NK-92 (cell line): ENCODE data around the gene AGBL4.
"Not testable (repeated sequence)": the region's sequence is repeated elsewhere in the genome, so short reads cannot be mapped to it uniquely, and the experiment has no call there.

Experiments
- DNase-seq: peaks from one replicate; lab custom pipeline; 2025; ENCODE audit not compliant: unreplicated experiment; lab: John Stamatoyannopoulos, UW

Gene AGBL4

GRCh38 chr1:49448200-49448599 is 575.6 kb downstream of the AGBL4 start:
- no peak for DNase-seq

GRCh38 chr1:49436865-49437264 is 586.9 kb downstream of the AGBL4 start:
- no peak for DNase-seq

DNA sequence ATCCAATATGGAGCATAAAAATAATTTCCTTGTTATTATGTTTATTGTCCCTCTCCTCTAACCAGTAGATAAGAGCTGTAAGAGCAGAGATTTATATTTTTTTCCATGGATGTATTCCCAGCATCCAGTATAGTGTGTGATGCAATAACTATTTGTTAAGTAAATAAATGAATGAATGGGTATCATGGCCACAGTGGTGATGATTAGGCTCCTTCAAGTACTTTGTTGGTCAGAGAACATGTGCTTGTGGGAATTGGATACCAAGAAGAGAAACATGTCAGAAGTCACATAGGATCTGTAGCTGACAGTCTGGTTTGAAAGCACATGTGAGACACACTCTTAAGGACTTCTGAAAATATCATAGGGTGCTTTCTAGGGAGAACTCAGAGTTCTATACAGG is 588.5 kb downstream of the AGBL4 start:
- no peak for DNase-seq

DNA sequence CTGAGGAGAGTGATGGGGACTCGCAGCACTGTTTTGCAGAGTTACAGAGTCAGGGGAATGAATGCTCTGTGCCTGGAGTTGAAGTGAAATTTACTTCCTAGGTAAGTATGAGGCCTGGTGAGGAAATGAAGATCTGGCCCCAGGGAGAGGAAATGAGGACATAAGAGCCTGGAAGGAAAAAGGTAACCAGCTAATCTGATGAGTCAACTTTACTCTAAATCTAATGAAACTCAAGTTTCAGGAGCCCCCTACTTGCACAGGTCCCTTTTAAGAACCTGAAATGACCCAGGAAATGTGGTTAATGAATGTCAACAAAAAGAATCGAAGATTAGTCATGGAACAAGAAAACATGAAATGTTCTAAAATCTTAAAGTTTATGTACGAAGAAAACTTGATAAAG is 599.0 kb downstream of the AGBL4 start:
- no peak for DNase-seq

DNA sequence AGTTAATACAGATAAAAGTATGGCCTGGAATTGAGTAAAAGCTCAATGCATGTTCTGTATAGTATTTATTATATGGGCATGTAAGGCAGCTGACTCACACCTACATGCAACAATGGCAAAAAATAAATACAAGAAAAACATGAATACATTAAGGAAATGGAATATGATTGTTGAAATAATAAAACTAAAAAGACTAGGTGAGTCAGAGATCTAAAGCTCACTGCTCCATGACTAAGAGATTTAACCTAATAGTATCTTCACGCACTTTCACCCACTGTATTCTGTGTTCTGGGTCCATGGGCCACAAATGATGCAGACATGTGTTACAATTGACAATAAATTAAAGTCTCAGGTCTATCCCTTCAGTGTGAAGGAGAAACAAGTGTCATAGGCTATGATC is 607.0 kb downstream of the AGBL4 start:
- no peak for DNase-seq

DNA sequence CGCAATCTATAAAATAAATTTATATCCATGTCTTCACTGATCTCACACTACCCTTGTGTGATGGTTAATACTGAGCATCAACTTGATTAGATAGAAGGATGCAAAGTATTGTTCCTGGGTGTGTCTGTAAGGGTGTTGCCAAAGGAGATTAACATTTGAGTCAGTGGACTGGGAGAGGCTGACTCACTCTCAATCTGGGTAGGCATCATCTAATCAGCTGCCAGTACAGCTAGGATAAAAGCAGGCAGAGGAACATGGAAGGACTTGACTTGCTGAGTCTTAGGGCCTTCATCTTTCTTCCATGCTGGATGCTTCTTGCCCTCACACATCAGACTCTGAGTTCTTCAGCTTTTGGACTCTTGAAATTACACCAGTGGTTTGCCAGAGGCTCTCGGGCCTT is 615.4 kb downstream of the AGBL4 start:
- no peak for DNase-seq

GRCh38 chr1:49397086-49397485 is 626.7 kb downstream of the AGBL4 start:
- DNase-seq: no peak

- DNase-seq: no peak
Observed at GRCh38 chr1:49394200-49394599, 629.6 kb downstream of the AGBL4 start.

GRCh38 chr1:49389699-49390098 is 634.1 kb downstream of the AGBL4 start:
- DNase-seq: no peak

- no peak for DNase-seq
Observed at GRCh38 chr1:49364676-49365075, 659.1 kb downstream of the AGBL4 start.

DNA sequence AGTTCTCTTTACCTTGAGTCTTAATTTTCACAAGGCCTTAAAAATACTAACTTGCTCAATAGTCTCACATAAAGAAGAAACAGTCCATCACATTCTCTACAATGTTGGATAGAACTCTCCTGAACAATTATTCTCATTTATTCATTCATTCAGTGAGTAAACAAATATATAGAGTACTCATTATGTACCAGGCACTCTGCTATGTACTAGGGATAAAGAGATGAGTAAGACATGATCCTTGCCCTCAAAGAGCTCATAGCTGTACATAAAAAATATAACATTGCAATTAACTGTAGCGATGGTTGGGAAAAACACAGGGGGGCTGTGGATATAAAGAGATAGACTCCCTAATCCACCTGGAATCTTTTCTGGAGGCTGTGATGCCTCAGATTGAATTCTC is 660.1 kb downstream of the AGBL4 start:
- DNase-seq: no peak

- no peak for DNase-seq
Observed at GRCh38 chr1:49358036-49358435, 665.7 kb downstream of the AGBL4 start.

DNA sequence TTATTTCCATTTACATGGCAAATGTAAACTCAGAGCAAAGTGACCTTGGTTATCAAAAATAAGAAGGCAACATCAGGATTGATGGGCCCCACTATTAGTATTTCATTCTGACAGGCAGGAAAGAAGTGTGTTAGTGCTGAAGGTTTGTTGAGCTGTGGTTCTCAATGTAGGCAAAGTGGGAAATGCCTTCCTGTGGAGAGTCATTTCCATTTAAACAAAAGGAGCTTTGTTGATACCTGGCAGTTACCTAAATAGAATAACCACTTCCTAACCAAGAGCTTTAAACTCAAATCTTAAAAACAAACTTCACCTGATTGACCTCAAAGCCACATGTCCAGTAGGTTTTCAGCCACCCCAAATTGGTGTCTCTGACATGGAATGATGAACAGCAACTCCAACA is 667.2 kb downstream of the AGBL4 start:
- no peak for DNase-seq

GRCh38 chr1:49351768-49352167 is 672.0 kb downstream of the AGBL4 start:
- no peak for DNase-seq

- no peak for DNase-seq
Observed at GRCh38 chr1:49346767-49347349, 676.9 kb downstream of the AGBL4 start.

DNA sequence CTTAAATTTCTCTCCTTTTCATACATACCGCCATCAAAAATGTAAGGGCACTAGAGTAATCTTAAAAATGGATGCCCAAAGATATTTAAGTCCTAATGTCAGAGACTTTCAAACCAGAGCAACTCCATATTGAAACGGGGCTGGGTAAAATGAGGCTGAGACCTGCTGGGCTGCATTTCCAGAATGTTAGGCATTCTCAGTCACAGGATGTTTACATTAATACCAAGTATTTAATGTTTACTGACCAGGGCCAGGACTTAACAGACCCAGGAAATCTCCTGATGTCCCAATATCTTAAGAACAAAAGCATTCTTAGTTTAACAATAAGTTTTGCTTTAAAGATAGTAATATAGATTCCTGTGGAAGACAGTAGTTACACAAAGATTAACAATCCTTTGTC is 683.2 kb downstream of the AGBL4 start:
- DNase-seq: no peak

- DNase-seq: no peak
Observed at GRCh38 chr1:49339043-49339442, 684.7 kb downstream of the AGBL4 start.

DNA sequence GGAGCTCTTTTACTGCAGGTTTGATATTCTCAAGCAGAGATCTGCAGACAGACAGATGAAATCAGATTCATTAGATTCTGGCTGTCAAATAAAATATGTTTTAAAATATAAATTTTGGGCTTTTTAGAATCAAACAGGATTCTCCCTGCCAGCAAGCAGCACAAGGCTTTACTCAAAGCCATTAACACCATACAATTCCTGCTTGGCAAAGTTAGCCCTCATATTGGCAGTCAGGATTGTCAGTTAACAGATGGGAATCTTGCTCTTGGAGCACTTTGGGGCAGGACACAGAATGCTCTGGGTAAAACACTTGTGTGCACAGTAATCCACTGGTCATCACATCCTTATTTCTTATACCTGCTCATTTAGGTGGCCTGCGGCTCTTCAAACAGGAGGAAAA is 686.5 kb downstream of the AGBL4 start:
- DNase-seq: no peak

DNA sequence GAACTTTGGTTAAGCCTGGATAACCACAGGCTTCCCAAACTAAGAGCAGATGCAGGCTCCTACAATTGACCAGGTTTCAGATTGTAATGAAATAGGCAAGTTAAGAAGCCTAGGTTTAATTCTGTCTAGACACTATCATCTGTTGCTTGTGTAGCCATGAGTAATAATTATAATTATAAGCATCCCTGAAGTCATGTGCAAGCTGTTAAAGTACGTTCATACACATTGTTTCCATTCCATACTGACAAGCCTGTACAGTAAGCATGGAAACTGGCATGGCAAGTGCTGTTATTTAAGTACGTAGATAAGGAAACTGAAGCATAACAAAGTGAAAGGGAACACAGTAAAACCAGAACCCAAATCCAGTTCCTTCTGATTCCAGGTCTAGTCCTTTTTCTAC is 689.8 kb downstream of the AGBL4 start:
- no peak for DNase-seq

DNA sequence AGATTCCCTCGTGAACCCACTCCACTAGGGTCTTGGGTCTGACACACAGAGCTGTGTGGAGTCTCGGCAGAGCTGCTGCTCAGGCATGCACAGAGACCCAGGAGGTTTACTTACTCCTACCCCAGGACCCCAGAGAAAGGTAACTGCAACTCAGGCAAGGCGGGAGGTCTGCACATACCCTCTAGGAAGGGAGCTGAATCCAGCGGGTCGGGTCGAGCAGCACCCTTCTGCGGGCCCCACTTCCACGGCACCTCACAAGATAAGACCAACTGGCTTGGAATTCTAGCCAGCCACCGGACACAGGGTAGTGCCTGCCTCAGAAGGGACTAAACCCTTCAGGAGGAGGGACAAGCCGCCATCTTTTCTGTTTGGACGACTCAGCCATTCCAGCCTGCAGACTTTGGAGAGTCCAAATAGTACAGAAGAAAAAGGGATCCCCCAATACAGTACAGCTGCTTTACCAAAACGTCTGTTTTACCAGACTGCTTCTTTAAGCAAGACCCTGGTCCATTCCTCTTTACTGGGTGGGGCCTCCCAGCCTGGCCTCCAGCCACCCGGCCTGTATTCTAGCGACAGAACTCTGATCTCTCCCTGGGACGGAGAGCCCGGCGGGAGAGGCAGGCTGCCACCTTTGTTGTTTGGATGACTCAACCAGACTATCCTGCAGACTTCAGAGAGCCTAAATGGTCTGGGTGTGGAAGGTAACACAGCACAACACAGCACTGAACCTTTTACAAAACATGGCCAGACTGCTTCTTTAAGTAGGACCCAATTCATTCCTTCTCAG is 692.5 kb downstream of the AGBL4 start:
- DNase-seq: no peak

DNA sequence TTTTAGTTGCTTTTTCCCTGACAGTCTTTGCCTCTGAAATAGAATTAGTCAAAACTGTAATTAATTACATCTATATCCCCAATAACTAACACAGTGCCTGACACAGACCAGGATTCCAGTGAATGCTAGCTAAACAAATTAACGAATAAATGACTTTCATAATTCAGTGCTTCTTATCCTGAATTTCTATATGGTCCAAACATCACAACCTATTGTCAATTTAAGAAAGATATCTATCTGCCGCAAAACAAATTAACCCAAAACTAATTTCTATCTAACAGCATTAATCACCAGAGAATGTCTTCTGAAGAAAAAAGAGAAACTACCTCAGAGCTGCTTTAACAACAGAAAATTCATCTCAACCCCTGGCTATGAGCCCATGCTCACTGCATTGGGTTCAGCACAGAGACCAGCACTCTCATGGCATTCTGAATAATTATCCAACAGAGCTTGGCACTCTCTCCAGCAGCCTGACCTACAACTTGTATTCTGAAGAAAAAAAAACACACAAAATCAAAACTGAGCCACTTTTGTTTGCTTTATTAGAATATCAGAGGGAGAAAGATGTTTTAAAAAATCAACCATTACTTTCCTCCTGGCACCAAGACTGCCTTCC is 699.7 kb downstream of the AGBL4 start:
- DNase-seq: no peak

DNA sequence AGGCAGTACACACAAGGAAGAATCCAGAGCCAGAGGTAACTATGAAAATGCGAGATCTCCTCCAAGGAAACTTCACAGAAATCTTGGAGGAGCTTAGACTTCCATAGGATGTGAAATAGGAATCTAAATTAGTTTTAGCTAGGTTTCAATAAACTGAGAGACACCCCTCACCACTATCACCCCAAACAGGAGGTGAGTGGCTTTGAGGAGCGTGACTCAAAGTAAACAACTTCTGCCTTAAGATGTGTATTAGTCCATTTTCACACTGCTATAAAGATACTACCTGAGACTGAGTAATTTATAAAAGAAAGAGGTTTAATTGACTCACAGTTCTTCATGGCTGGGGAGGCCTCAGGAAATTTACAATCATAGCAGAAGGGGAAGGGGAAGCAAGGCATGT is 703.3 kb downstream of the AGBL4 start:
- not testable (repeated sequence) for DNase-seq
